Erythroblast (primary cell): ENCODE results near the gene LRP11.

ENCODE experiments used
- GATA1 ChIP-seq: IDR thresholded peaks from 2 replicates; pipeline ENCODE4 v1.6.1; 2011; ENCODE audit warnings: low read depth, mild to moderate bottlenecking, control low read depth, low read length, moderate library complexity
- POLR2A ChIP-seq: IDR thresholded peaks from 2 replicates; pipeline ENCODE4 v1.6.1; 2011; ENCODE audit warnings: mild to moderate bottlenecking, low read length

GRCh38 chr6:149779644-149779963 is 84.6 kb downstream of the LRP11 start:
- TF ChIP-seq POLR2A, result no peak
- no peak for TF ChIP-seq GATA1
